HG03520 (cell line): ENCODE data around the gene MYOM1.

Experiments used
- ATAC-seq: cut with Tn5 transposase; IDR thresholded peaks from one replicate; pipeline ENCODE4 v1.9.1; 2021; ENCODE audit warnings: mild to moderate bottlenecking, moderate library complexity; ENCODE audit not compliant: unreplicated experiment

MYOM1 gene

DNA sequence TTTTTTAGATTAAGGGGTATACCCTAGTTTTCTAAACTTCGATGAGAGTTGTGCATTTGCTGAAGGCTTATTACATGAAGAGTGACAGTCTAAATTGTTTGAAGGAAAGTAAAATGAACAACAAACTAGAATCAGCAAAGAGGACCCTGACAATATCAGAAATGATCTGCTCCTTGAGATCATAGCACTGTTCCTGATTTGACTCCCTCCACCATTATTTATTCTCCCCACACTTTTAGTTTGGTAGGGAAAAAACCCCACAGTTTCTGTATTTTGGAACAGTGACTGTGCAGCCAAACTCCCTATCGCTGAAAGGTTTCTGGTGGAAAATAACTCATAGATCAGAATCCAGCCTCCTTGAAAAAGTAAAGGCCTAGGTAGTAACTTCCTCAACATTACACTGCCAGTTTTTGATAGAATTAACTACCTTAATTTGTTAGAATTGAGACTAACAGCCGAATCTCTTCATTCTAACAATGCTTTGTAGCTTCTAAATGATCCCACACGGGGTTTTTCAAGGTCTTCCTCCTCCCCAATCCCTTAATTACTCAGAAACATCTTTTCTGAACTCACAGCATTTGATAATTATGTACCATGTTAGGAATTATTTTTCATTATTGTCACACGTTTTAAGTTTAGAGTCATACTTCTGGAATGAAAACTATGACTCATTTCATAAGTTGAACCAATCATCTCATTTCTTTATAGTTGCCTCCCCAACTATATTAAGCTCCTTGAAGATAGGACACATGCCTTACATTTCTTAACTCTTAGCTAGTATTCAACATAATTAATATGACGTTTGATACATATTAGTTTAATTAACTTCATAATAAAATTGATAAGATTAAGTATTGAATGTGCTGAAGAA, 30.7 kb upstream of the MYOM1 start:
- ATAC-seq, result no peak

- ATAC-seq, result no peak
Observed at GRCh38 chr18:3248658-3249359, 29.0 kb upstream of the MYOM1 start.

DNA sequence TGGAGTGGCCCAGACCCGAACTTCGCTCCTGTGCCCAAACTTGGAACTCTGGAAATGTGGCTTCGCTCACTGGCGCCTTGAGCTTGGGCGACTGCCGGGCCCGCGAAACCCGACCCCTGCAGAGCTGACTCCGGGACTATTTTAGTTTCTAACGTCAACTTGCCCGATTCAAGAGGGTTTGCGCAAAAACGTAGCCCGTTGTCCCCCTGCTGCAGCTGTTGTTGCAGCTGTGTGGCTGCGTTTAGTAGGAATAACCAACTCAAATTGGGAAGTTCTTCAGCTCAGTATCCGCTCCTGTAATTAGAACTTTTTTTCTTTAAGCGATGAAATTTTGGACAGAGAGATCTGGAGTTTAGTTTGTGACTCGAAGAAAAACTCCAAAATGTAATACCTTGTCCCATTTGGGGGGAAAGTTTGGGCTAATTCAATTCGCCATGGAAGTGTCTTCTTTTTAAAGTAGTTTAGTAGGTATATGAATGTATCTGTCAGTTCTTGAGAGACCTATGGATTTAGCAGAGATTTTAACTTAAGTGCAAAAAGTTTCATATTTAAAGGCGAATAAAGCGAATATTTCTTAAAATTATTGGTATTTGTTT, 28.4 kb upstream of the MYOM1 start:
- no peak for ATAC-seq

GRCh38 chr18:3247240-3248061, 27.7 kb upstream of the MYOM1 start, which contains the start of gene MYL12A:
Gene MYL12A (plus strand): TSS chr18:3247801. CDS start chr18:3253248, 5,447 bp downstream.
- ATAC-seq, result peak; percentile 75

DNA sequence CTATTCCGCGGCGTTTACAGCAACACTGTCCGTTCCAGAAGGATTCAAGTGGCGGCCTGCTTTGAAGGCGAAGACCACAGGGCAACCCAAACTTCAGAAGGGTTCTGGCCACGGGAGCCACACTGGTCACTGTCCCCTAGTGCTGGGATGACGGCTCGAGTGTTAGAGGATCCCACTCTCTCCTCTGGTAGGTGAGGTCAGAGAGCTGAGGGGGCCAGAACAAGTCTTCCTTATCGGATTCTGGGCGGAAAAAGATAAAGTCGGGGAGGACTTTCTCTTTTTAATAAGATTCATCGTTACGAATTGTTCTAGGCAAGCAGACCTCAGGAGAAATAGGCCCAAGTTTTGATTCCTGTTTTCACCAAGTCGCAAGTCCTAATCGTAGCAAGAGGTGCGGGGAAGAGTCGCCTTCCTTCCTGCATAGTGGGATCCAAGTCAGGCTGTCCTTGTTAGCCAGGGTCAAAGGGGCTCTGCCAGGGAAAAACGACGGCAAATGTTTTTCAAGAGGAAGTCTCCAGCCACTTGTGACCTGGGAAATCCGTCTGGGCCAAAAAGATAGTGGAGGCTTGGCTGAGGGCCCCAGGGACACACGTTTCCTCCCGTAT, 27.0 kb upstream of the MYOM1 start:
- ATAC-seq, result no peak

GRCh38 chr18:3245853-3246634, 26.3 kb upstream of the MYOM1 start:
- ATAC-seq, result peak; percentile 46

DNA sequence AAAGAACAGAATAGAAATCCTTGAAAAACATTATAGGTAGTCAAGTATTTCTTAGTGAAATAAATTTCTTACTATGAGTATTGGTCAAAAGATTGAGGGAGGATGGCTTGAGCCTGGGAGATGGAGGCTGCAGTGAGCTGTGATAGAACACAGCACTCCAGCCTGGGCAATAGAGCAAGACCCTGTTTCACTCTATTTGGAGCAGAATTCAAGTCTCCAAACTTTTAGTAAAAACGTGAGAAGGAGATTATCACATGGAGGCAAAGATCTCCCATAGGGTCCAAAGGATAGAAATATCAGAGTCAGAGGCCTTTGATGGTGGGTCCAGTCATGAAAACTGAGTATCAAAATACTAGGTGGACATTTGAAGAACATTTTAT, 25.4 kb upstream of the MYOM1 start:
- ATAC-seq, result no peak

- ATAC-seq, result no peak
Observed at GRCh38 chr18:3238742-3239141, 19.0 kb upstream of the MYOM1 start.

DNA sequence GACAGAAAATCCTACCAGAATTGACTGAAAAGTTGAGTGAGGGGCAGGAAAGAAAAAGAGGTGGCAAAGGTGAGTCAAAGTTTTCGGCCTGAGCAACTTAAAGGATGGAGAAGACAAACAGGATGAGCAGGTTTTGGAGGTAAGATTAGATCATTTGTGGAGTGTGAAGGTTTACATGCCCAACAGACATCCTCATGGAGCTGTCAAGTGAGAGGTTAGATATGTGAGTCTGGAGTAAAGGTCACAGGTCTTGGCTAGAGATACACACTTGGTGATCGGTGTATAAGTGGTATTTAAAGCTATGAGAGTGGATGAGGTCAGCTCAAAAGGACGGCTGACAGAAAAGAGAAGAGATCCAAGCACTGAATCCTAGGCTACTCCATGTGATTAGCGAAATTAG, 16.7 kb upstream of the MYOM1 start:
- ATAC-seq, result no peak

DNA sequence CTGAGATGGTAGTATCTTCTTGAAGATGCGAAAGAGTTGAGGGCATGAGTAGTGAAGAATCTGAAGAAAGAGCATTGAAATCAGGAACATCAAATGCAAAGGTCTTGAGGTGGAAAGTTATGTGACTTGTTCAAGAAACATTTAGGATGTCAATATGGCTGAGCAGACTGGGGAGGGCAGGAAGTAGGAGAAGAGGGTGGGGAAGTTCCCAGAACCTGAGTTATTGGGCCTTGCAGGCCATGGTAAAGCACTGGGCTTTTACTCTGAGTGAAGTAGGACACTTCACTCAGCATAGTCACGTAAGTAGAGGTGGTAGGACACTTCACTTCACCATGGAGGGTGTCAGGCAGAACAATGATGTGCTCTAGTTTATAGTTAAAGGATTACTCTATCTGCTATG, 16.1 kb upstream of the MYOM1 start:
- ATAC-seq, result no peak

GRCh38 chr18:3234457-3234856, 14.7 kb upstream of the MYOM1 start:
- ATAC-seq, result no peak

- no peak for ATAC-seq
Observed at GRCh38 chr18:3233433-3234168, 13.8 kb upstream of the MYOM1 start.

- ATAC-seq, result no peak
Observed at GRCh38 chr18:3233004-3233403, 13.2 kb upstream of the MYOM1 start.

GRCh38 chr18:3230401-3231334, 10.9 kb upstream of the MYOM1 start:
- no peak for ATAC-seq

- no peak for ATAC-seq
Observed at GRCh38 chr18:3226048-3226447, 6.3 kb upstream of the MYOM1 start.

GRCh38 chr18:3225588-3225987, 5.8 kb upstream of the MYOM1 start:
- ATAC-seq, result no peak

- no peak for ATAC-seq
Observed at GRCh38 chr18:3224223-3224622, 4.5 kb upstream of the MYOM1 start.

- no peak for ATAC-seq
Observed at GRCh38 chr18:3223356-3223755, 3.6 kb upstream of the MYOM1 start.
